ENCODE measurements around the gene UCP2.

DNA sequence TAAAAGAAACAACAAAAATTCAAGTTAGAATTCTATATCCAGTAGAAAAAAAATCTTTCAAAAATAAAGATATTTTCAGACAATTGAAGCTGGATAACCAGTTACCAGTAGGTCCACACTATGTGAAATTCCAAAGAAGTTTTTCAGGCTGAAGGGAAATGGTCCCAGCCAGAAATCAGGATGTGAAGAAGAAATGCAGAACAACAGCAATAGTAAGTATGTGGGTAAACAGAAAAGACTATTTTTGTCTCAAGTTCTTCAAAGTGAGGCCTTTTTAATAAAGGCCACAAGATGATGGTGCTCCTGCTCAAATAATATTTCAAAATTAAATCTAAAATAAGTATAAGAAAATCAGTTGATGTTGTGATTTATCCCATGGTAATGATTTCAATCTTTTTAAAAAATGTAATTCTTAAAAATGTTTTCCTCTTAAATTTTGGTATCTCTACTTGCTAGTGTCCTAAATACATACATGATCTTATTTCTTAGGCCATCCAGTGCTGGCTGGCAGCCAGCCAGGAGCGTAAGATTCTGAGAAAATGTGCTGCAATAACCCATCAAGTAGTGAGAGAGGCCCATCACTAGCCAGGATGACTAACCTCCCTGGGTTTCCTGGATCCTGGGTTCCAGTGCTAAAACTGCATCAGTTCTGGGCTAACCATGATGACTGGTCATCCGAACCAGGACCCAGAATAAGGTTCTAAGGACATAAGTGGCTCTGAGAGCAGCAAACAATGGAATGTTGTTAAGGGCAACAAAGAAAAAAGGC lies 41.8 kb upstream of the UCP2 start:
- TF ChIP-seq, protein P1, sequence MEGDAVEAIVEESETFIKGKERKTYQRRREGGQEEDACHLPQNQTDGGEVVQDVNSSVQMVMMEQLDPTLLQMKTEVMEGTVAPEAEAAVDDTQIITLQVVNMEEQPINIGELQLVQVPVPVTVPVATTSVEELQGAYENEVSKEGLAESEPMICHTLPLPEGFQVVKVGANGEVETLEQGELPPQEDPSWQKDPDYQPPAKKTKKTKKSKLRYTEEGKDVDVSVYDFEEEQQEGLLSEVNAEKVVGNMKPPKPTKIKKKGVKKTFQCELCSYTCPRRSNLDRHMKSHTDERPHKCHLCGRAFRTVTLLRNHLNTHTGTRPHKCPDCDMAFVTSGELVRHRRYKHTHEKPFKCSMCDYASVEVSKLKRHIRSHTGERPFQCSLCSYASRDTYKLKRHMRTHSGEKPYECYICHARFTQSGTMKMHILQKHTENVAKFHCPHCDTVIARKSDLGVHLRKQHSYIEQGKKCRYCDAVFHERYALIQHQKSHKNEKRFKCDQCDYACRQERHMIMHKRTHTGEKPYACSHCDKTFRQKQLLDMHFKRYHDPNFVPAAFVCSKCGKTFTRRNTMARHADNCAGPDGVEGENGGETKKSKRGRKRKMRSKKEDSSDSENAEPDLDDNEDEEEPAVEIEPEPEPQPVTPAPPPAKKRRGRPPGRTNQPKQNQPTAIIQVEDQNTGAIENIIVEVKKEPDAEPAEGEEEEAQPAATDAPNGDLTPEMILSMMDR (IDR thresholded peaks at IDR 0.05), result no peak
- TF ChIP-seq POLR2A (IDR thresholded peaks at IDR 0.05), result no peak
